CD4-positive, alpha-beta T cell treated with Interferon gamma for 1 hour (primary cell): Measurements from ENCODE around the gene ANKRD33B.

Experiments used
- DNase-seq: peaks from one replicate; pipeline ENCODE4 v3.0.0-alpha.2; 2020

ANKRD33B gene

GRCh38 chr5:10680876-10681481, 117.1 kb downstream of the ANKRD33B start:
- no peak for DNase-seq

- DNase-seq = no peak
Observed at GRCh38 chr5:10681731-10682679, 118.1 kb downstream of the ANKRD33B start.

- DNase-seq = no peak
Observed at GRCh38 chr5:10682801-10683525, 119.1 kb downstream of the ANKRD33B start.

GRCh38 chr5:10684303-10685086, 120.6 kb downstream of the ANKRD33B start:
- DNase-seq = no peak

GRCh38 chr5:10685115-10685521, 121.2 kb downstream of the ANKRD33B start:
- no peak for DNase-seq

GRCh38 chr5:10686890-10687289, 123.0 kb downstream of the ANKRD33B start:
- DNase-seq = no peak

GRCh38 chr5:10688651-10689171, 124.8 kb downstream of the ANKRD33B start:
- DNase-seq = no peak

- no peak for DNase-seq
Observed at GRCh38 chr5:10689391-10690081, 125.7 kb downstream of the ANKRD33B start.

- DNase-seq = no peak
Observed at GRCh38 chr5:10690460-10691440, 126.9 kb downstream of the ANKRD33B start.

- no peak for DNase-seq
Observed at GRCh38 chr5:10691826-10692785, 128.2 kb downstream of the ANKRD33B start.

- DNase-seq = peak; percentile 32
Observed at GRCh38 chr5:10695055-10695649, 131.3 kb downstream of the ANKRD33B start.

GRCh38 chr5:10695759-10696543, 132.1 kb downstream of the ANKRD33B start:
- DNase-seq = no peak

- no peak for DNase-seq
Observed at GRCh38 chr5:10699281-10699874, 135.5 kb downstream of the ANKRD33B start.

GRCh38 chr5:10699987-10700386, 136.1 kb downstream of the ANKRD33B start:
- peak; percentile 15 for DNase-seq

- DNase-seq = no peak
Observed at GRCh38 chr5:10700516-10700915, 136.6 kb downstream of the ANKRD33B start.

GRCh38 chr5:10701567-10702039, 137.7 kb downstream of the ANKRD33B start:
- DNase-seq = no peak

GRCh38 chr5:10702040-10702629, 138.3 kb downstream of the ANKRD33B start:
- DNase-seq = no peak
